Omental fat pad (tissue), 4 donors: ENCODE data around the gene CTTNBP2. TPM values are rescaled to one million over a fixed set of nuclear protein-coding genes. Genes with fewer than 3 reads are reported as not detected.
A peak's percentile ranks its signal among the peaks of the same experiment; 100 is the strongest.
"Not testable (repeated sequence)": the region's sequence is repeated elsewhere in the genome, so short reads cannot be mapped to it uniquely, and the experiment has no call there.

Experiments
- ATAC-seq: fragments of 150-250 bp; one replicate; pipeline ENCODE4 v1.9.1; 2016; ENCODE audit warnings: mild to moderate bottlenecking, moderate library complexity; ENCODE audit not compliant: low FRiP score
- DNase-seq: peaks from one replicate; pipeline ENCODE4 v3.0.0-alpha.2; 2019; ENCODE audit warnings: low spot score
- total RNA-seq, 4 donors: library from RNA; depleted of rRNA; stranded (reverse); fragments of >200 nt; gene quantifications; one replicate each; pipeline ENCODE4 v1.1.0, GENCODE V29; 2016
- TF ChIP-seq, protein P1 (sequence below), 3 donors: fragments of 450-650 bp; IDR thresholded peaks; one replicate each; pipeline ENCODE4 v1.5.1; 2016 to 2017; ENCODE audit warnings: antibody characterized with exemption in 3 of 3, mild to moderate bottlenecking in 3 of 3, moderate library complexity in 2 of 3

Gene CTTNBP2
- total RNA-seq, 4 donors from 2014 or later, result 4.7 to 15.1 (median 13.0) TPM

DNA sequence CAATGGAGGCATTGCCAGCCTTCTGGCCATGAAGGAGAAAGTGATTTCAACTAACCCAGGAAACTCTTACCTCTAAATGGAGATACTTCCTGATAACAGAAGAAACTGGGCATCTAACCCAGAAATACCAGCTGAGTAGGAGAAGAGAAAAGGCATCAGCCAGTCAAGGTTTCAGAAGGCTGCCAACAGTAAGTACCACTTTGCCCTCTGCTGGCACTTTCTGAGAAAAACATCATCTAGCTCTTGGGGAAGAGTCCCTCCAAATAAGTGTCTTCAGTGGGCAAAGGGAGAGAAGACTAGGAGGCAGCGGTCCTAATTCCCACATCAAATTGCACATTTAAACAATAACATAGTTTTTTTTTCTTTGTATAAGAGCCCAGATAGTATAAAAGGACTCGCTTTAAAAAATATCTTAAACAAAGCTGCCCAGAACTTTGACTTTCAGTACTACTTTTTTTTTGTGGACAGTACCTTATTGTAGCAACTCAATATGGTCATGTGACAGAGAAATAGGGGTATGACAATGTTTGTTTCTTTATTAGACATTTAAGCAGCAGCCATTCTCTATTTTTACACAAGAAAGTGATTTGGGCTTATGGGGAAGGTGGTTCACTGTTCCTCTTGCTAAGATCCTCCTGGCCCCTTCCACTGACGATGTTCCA lies 157.3 kb downstream of the CTTNBP2 start:
- TF ChIP-seq, protein P1, sequence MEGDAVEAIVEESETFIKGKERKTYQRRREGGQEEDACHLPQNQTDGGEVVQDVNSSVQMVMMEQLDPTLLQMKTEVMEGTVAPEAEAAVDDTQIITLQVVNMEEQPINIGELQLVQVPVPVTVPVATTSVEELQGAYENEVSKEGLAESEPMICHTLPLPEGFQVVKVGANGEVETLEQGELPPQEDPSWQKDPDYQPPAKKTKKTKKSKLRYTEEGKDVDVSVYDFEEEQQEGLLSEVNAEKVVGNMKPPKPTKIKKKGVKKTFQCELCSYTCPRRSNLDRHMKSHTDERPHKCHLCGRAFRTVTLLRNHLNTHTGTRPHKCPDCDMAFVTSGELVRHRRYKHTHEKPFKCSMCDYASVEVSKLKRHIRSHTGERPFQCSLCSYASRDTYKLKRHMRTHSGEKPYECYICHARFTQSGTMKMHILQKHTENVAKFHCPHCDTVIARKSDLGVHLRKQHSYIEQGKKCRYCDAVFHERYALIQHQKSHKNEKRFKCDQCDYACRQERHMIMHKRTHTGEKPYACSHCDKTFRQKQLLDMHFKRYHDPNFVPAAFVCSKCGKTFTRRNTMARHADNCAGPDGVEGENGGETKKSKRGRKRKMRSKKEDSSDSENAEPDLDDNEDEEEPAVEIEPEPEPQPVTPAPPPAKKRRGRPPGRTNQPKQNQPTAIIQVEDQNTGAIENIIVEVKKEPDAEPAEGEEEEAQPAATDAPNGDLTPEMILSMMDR (IDR thresholded peaks at IDR 0.05), result no peak
- ATAC-seq (peak; percentile 66), DNase-seq (no peak)

DNA sequence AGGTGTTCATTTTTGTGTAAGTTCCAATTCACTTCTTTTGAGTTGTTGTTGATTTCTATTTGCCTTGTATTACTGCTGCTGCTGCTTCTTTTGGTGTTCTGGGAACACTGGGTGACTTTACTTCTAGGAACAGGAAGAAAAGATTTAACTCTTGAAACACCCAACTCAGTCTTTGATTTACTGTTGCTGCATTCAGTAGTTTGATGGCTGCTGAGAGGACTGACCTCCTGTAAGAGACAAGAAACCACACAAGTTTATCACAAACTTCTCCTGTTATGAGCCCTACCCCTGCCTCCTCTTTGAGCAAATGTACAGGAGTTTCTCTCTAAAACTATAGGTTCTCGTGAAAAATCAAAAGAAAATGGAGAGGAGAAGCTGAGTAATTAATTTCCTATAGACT lies 161.7 kb downstream of the CTTNBP2 start:
- no peak for DNase-seq
- ATAC-seq, result no peak
- TF ChIP-seq, protein P1 (IDR thresholded peaks at IDR 0.05), result no peak

DNA sequence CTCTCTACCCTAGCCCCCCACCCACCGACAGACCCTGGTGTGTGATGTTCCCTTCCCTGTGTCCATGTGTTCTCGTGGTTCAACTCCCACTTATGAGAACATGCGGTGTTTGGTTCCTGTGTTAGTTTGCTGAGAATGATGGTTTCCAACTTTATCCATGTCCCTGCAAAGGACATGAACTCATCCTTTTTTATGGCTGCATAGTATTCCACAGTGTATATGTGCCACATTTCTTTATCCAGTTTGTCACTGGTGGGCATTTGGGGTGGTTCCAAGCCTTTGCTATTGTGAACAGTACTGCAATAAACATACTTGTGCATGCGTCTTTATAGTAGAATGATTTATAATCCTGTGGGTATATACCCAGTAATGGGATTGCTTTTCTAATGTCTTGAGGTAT lies 165.1 kb downstream of the CTTNBP2 start:
- ATAC-seq, result not testable (repeated sequence)

DNA sequence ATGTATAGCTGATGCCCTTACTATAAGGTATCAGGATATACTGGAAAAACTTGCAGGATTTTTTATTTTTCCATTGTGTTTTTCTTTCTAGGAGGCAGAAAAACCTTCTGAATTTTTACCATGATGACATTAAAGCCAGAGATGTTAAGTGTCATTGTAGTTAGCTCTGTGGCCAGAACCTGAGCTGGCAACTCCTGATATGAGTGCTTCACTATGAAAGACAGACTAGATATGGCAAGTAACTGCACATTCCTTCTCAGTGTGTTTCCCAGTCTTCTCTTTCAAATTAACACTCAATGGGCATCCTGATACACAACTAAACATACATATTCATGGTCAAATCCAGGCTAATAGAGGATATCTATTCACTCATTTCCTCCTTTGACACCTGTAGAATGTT lies 166.2 kb downstream of the CTTNBP2 start:
- TF ChIP-seq, protein P1 (IDR thresholded peaks at IDR 0.05), result no peak
- no peak for ATAC-seq
- DNase-seq, result no peak

More for the DNA sequence above, 165.1 kb downstream of the CTTNBP2 start:
- DNase-seq, result not testable (repeated sequence)

DNA sequence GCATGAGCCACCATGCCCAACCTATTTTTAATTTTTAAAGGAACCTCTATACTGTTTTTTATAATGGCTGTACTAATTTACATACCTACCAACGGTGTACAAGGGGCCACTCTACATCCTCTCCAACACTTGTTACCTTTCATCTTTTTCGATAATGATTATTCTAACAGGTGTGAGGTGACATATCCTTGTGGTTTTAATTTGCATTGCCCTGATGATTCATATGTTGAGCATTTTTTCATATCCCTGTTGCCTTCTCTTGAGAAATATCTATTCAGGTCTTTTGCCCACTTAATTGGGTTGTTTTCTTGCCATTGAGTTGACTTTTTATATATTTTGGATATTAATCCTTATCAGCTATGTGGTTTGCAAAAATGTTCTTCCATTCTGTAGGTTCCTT lies 167.0 kb downstream of the CTTNBP2 start:
- TF ChIP-seq, protein P1 (IDR thresholded peaks at IDR 0.05), result no peak
- ATAC-seq (no peak), DNase-seq (no peak)

DNA sequence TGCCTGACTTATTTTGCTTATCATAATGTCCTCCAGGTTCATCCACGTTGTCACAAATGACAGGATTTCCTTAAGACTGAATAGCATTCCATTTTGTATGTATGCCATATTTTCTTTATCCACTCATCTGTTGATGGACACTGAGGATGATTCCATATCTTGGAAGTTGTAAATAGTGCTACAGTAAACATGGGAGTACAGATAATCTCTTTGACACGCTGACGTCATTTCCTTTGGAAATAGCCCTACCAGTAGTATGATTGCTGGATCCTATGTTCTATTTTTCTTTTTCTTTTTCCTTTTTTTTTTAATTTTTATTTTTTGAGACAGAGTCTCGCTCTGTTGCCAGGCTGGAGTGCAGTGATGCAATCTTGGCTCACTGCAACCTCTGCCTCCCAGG lies 167.6 kb downstream of the CTTNBP2 start:
- DNase-seq (no peak), ATAC-seq (no peak)
- TF ChIP-seq, protein P1 (IDR thresholded peaks at IDR 0.05), result no peak

DNA sequence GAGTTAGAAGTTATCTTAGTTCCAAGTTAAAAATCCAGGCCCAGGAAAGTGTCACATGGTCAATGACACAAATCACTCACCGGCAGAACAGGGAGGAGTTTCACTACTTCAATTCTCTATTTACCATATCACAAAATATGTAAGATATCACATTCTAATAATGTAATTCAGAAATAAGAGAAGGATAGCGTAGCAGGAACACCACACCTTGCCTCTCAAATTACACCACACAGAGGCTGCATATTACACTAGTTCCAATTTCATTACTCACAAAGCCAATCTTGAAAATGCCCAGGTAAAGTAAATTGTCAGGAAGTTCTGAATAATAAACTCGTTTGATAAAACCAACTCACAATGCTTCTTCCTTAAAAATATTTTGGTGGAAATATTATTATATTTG lies 169.2 kb downstream of the CTTNBP2 start:
- ATAC-seq, result no peak
- TF ChIP-seq, protein P1 (IDR thresholded peaks at IDR 0.05), result no peak
- no peak for DNase-seq
